HG02938 (cell line): ENCODE measurements around the gene UPK3A.
"Not testable (repeated sequence)": the region's sequence is repeated elsewhere in the genome, so short reads cannot be mapped to it uniquely, and the experiment has no call there.

Experiments
- ATAC-seq: cut with Tn5 transposase; IDR thresholded peaks from one replicate; pipeline ENCODE4 v1.9.1; 2021; ENCODE audit warnings: mild to moderate bottlenecking, moderate library complexity; ENCODE audit not compliant: unreplicated experiment

Gene UPK3A

DNA sequence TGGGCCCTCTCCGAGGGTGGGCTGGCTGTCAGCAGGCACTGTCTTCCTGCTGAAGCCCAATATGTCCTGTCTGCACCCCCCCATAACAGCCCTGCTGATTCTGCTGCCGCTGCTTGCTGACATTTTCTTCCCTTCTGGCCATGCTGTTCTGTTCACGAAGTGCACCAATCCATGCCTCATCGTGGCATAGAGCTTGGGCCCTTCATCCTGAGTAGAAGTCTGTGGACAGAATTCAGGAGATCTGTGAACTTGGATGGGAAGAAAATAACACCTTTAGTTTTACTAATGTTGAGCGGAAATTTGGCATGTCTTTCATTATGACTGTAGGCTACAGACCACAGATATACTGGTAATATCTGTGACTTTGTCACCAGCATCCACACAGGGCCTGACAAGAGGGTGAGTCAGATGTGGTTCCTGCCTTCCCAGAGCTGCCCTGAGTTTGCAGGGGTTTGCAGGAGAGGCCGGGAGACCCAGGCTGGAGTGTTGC lies 29.9 kb upstream of the UPK3A start:
- ATAC-seq = peak; percentile 56

DNA sequence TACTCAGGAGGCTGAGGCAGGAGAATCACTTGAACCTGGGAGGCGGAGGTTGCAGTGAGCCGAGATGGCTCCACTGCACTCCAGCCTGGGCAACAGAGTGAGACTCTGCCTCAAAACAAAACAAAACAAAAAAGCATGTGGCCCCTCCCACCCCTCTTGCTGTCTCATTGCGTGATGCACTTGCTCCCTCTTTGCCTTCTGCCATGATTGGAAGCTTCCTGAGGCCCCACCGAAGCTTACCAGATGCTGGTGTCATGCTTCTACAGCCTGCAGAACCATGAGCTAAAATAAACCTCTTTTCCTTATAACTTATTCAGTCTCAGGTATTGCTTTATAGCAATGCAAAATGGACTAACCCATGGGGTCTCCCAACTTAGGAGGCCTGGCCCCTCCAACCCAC lies 26.8 kb upstream of the UPK3A start:
- ATAC-seq = not testable (repeated sequence)

DNA sequence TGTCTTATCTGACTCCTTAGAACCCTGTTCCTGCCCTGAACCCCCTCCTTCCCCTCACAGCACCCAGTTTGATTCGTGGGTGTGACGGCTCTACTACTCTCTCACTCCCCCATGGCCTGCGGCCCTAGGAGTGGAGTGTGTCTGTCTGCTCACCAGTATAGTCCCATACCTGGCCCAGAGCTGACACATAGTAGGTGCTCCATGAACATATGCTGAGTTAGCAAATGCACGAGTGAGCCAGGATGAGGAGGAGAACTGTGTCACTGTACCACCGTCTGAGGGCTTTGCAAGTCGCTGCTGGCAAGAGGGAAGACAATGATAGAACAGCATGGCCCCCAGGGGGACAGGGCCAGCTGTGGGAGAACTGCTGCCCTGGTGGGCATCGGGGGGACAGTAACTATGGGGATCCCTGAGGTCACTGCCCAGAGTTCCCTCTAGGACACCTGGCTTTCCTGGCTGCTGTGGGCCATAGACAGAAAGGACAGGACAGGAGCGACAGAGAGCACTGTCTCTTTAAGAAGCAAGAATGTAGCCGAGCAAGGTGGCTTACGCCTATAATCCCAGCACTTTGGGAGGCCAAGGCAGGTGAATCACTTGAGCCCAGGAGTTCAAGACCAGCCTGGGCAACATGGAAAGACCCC lies 24.9 kb upstream of the UPK3A start:
- no peak for ATAC-seq

DNA sequence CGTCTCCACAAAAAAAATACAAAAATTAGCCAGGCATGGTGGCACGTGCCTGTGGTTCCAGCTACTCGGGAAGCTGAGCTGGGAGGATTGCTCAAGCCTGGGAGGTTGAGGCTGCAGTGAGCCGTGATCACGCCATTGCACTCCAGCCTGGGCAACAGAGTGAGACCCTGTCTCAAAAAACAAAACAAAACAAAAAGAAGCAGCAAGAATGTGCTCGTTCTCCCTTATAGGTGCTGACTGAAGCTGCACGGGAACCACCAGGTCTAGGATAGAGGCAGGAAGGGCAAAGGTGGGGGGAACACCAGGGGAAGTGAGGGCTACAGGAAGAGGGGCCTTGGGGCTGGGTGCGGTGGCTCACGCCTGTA lies 24.4 kb upstream of the UPK3A start:
- not testable (repeated sequence) for ATAC-seq

DNA sequence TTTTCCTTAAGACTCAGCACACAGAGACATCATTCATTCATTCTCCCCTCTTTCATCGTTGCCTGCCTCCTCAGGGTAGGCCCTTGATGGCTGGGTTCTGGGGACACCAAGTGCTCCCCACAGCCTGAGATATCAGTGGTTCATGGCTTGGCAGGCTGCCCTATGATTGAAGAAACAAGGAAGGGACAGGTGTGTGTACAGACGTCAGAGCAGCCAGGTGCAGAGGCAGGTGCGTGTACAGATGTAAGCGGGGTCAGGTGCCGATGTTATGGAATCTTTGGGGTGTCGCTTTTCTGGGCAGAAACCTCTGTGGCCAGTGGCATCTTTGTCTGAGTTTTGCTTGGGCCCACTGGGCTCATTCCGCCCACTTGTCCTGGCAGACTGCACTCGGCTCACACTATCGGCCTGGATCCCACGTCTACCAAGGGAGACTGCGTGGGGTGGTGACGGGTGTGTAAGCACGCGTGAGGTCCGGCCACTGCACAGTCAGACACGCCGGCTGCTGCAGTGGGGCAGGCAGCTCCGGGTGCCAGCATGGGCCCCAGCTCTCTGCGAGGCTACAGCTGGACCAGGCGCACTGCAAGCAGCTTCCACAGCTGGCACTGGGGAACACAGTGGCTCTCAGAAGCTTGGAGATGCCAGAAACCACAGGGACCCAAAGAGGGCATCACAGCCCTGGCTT lies 23.2 kb upstream of the UPK3A start:
- ATAC-seq = no peak

DNA sequence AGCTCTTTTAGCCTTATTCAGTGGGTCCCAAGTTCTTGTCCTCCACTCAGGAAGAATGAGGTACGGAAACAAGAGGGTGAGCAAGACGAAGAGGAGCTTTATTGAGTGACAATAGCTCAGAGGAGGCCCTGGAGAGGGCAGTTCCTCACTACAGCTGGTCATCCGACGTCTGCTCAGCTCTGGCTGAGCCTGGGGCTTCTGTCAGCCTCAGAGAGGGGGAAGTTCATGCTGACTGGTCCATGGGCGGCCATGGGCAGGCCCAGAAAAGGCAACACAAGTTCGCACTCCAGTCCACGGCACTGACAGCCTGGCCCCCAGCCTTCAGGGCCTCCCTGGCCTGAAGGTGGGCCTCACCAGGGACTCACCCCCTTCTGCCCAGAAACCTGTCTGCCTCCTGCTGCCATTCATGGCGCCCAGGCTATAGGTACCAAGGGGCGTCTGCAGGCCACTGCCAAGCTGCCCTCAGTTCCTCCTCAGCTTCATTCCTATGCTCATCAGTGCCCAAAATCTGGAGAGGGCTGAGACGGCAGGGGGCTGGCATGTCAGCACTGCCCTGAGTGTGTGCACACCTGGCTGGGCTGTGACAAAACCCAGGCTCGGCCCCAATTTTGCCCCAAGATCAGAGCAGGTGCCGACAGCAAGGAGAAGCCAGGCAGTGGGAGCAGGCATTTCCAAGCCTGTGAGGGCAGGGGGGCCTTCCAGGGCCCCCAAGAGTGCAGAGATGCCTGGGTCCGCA lies 22.4 kb upstream of the UPK3A start:
- no peak for ATAC-seq

DNA sequence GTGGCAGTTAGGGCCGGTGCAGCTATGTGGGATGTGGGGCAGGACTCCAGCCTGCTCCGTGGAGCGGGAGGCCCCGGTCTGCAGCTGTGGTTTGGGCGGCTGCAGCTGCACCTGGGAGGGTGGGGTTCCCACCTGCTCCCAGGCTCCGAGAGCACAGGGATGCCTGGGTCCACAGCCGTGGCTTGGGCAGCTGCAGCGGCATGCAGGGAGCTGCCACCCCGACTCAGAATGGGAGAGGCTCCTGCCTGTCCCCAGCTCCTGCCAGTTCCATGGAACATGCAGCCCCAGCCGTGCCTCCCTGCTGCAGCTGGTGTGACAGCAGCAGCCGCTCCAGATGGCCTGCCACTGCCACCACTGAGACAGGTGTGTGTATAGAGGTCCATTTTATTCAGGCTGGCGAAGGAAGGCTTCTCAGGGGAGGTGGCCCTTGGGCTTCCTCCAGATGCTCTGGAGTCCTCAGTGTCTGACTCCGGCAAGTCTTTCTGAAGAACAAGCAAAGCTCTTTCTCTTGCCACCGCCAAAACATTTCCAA lies 21.8 kb upstream of the UPK3A start:
- ATAC-seq = peak; percentile 26

DNA sequence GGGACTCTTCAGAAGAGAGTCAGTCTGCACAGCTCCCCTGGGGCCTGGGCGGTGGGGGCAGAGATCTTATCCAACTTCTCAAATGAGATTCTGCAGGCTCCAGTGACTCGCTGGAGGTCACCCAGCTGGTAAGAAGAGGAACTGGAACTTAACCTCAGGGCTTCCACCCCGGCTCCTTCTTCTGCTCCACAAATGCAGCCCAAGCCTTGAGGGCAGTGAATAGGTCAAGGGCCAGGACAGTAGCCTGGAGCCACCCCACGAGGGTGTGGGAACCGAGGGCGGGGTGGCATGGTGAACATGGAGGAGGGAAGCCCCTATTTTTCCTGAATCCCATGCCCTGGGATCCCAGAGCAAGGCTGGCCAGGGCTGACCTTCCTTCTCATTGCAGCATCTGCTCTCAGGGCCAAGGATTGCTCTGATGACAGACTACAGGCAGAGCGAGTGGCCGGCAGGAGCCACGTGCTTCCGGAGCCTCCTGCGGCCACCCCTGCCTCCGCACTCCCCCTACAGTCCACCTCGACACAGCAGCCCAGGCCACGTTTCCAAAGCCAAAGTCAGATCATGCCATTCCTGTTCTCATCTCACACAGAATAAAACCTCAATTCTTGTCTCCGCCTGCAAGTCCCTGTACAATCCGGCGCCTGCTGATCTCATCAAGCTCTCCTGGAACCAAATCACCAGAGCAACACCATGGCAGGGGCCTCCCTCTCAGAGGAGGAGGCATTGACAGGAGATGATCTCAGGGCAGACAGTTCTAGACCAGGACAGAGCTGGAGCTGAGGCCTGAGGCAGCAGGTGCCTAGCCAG lies 21.1 kb upstream of the UPK3A start:
- ATAC-seq = peak; percentile 81

DNA sequence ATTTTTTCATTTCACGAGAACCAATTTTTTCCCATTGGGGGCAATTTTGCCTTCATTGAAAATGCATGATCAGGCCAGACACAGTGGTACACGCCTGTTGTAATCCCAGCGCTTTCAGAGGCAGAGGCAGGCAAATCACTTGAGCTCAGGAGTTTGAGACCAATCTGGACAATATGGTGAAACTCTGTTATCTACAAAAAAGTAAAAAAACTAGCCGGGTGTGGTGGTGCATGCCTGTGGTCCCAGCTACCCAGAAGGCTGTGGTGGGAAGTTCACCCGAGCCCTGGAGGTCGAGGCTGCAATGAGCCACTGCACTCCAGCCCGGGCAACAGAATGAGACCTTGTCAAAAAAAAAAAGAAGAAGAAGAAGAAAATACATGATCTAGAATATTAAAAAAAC lies 19.2 kb upstream of the UPK3A start:
- no peak for ATAC-seq

DNA sequence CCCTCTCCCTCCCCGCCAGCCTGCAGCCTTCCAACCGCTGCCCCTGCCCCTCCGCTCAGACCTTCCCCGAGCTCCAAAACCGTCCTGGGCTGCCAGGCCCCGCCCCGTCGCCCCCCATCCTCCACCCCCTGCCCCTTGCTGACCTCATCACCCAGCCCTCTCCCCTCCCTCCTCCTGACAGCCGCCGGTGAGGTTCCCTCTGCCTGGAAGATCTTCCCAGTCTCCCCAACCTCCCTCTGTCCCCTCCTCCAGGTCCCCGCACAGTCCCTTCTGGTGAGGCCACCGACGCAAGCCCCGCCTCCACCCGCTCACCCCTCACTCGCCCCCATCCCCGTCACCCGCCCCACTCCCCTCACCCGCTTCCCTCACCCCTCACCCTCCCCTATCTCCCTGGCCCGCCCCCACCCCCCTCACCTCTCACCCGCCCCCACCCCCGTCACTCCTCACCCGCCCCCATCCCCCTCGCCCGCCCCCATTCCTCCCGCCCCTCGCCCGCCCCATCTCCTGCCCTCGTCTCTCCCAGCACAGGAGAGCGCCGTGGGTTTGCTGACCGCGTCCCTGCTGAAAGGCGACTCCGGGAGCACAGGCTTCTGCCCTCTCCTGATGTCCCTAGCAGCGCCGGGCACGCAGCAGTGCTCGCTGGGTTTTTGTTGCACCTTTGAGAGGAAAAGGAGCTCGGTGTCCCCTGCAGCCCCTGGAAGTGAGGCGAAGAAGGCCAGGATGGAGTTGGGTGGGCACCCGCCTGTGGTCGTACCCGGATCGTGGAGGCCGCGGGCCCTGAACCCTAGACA lies 16.4 kb upstream of the UPK3A start:
- no peak for ATAC-seq

DNA sequence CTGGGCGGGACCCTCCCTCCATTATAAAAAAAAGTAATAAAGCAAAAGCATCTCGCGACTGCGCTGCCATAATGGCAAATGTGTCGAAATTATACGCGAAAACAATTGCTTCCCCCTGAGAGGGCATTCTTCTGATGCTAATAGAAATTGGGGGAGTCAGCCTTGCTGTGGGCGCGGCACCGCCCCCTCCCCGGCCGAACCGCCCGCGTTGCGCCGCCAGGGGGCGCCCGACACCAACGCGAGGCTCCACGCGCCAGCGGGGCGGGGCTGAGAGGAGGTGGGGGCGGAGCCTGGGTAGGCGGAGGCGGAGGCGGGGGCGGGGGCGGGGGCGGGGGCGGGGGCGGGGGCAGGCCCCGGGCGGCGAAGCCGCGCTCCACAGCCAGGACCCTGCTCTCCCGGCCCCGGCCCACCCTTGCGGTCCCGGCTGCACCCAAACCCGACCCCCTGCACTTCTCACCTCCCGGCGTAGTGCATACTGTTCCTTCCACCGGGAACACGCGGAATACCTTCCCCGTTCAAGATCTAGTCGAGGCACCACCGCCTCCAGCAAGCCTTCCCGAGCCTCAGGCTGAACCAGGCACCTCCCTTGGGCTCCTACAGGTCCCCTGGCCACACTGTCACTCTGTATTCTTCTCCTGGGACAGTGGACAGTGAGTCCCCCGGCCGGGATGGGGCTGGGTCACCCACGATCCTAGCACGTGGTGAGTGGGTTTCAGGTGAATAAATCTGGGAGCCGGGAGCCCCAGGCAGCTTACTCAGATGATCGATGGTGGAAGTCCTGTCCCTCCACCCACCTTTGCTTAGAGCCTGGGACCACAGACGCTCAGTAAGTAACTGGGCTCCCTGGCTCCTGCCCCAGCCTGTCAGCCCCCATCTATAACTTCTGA lies 15.5 kb upstream of the UPK3A start:
- ATAC-seq = no peak

DNA sequence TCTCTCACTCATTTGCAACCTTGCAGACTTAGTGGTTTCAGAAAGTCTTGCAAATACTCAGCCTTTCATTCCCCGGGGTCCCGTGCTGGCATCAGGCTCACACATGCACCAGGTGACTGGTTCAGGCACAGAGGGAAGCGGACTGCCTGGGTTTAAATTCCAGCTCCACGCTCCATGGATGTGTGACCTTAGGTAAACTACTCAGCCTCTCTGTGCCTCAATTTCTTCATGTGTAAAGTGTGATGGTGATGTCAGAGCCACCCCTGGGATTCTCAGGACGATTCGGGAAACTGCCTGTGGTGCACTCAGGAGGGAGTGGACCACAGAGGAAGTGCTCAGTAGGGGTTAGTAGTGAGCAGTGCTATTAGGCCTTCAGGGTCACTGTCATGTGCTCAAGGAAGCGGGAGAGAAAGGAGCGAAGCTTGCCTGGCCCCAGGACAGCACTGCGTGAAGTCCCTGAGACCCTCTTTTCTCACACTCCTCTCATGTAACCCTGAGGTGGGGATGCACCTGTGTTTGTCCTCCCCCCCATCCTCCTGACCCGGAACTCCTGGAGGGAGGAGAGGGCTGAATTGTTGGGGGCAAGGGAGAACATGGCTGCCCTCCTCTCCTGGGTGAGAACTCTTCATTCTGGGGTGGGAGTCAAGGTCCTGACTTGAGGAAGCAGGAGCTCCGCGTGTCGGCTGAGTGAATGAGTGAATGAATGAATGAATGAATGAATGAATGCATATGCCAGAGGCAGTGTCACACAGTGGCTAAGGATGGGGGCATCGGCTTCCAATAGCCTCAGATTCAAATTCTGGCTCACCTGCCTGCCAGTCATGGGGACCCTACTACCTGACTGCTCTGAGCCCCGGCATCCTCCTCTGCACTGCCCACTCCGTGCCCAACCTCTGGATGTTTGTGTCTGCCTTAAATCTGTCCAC lies 14.4 kb upstream of the UPK3A start:
- ATAC-seq = no peak

DNA sequence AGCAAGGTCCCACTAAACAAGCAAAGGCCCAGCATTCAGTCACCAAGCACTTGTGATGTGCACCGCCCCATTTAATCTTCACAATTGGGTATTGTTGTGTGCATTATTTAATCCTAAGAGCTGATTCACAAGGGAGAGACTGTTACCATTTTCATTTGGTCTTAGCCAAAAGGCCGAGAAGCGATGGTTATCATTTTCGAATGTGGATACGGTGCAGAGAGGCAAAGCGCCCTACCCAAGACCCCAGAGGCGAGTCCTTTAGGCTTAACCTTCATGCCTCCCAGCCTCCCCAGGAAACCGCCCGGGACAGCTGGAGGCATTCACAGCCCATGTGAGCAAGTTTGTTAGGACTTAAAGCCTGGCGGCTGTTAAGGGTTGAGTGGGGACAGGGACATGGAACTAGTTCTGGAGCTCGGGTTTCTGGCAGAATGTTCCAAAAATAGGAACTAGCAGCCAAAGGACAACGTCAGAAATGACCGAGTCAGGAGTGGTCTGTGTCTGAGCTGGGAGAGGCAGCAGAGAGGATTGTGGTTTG lies 13.0 kb upstream of the UPK3A start:
- no peak for ATAC-seq

DNA sequence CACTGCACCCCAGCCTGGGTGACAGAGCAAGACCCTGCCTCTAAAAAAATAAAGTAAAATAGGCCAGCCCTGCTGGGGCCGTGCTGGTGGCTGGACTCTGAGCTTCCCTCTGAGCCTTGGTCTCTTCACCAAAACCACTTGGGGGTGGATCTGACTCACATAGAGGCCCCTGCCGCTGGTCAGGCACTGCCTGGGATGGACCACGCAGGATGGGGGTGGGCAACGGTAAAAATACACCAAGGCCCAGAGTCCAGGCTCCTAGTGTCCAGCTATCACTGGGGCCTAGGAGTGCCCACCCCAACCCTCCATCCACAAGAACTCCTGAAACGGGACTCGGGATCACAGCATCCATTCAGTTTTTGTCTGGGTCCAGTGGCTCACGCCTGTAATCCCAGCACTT lies 12.3 kb upstream of the UPK3A start:
- ATAC-seq = no peak

DNA sequence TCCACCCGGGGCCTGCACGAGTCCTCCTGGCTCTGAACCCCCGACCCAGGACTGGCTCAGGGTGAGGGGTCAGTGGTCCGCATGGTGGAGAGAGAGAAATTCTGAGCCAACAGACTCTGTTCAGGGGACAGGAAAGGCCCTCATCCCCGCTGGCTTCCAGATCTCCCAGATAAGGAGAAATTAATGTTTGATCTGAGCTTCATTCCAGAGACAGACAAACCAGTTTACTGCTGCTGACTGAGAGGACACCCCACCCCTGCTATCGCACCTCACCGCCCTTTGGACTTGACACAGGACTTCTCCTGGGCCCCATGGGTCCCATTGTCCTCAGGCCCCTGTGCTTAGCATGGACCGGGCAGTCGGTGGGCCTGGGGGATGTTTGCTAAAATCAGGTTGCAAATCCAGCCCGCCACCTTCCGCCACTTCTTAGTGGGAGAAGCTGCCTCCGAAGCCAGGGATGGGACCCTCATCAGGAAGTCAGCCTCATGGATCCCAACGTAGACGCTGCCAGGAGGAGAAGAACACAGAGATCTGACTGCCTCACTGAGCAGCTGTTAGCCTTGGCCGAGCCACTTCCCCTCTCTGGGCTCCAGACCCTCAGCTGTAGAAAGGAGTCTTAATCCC lies 11.2 kb upstream of the UPK3A start:
- no peak for ATAC-seq

DNA sequence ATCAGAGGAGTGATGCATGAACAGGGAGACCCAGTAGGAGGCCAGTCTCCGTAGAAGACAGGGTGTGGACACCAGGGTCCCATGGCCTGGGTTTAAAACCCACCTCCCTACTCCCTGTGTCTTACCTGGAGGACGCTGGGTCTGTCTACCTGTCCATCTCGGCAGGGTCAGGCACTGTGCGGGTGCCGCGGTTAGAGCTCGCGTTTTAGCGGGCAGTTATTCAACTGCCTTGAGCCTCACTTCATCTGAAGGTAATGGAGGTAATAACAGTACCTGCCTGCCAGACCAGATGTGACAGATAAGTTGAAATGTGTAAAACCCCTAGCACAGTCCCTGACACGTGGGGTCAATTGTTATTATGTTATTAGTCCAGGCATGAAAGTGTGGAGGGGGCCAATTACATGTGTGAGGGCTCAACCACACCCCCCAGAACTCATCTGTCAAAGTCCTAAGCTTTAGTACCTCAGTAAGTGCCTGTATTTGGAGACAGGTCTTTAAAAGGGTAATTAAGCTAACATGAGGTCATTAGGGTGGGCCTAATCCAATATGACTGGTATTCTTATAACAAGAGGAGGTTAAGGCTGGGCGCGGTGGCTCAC lies 8.1 kb upstream of the UPK3A start:
- ATAC-seq = no peak

DNA sequence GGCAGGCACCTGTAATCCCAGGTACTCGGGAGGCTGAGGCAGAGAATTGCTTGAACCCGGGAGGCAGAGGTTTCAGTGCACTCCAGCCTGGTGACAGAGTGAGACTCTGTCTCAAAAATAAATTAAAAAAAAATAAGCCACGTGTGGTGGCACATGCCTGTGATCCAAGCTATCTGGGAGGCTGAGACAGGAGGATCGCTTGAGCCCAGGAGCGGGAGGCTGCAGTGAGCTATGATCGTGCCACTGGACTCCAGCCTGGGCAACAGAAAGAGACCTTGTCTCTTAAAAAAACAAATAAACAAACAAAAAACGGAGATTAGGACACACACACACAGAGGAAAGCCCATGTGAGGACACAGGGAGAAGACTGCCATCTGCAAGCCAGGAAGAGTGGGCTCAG lies 7.0 kb upstream of the UPK3A start:
- ATAC-seq = not testable (repeated sequence)
